ENCODE measurements around the gene IRX6.

IRX6 gene

GRCh38 chr16:55367866-55368603, 44.0 kb downstream of the IRX6 start:
- no peak for DNase-seq (ENCODE audit: low read depth)

- DNase-seq (ENCODE audit: low read depth), result no peak
Observed at GRCh38 chr16:55369151-55369550, 45.1 kb downstream of the IRX6 start.

- DNase-seq (ENCODE audit: low read depth), result peak; percentile 43
Observed at GRCh38 chr16:55370762-55371482, 46.9 kb downstream of the IRX6 start.

- DNase-seq (ENCODE audit: low read depth), result no peak
Observed at GRCh38 chr16:55372792-55373488, 48.9 kb downstream of the IRX6 start.

GRCh38 chr16:55373489-55373832, 49.5 kb downstream of the IRX6 start:
- no peak for DNase-seq (ENCODE audit: low read depth)

- DNase-seq (ENCODE audit: low read depth), result no peak
Observed at GRCh38 chr16:55376045-55376444, 52.0 kb downstream of the IRX6 start.

- no peak for DNase-seq (ENCODE audit: low read depth)
Observed at GRCh38 chr16:55376567-55377167, 52.7 kb downstream of the IRX6 start.

- DNase-seq (ENCODE audit: low read depth), result no peak
Observed at GRCh38 chr16:55377840-55378239, 53.8 kb downstream of the IRX6 start.

- DNase-seq (ENCODE audit: low read depth), result no peak
Observed at GRCh38 chr16:55378616-55379015, 54.6 kb downstream of the IRX6 start.

- no peak for DNase-seq (ENCODE audit: low read depth)
Observed at GRCh38 chr16:55379371-55379770, 55.4 kb downstream of the IRX6 start.

GRCh38 chr16:55379876-55380390, 55.9 kb downstream of the IRX6 start:
- DNase-seq (ENCODE audit: low read depth), result no peak
